Osteocyte (in vitro differentiated cells): Measurements from ENCODE around the gene COX7A1. TPM values are rescaled to one million over a fixed set of nuclear protein-coding genes. Genes with fewer than 3 reads are reported as not detected.
"Not testable (repeated sequence)": the region's sequence is repeated elsewhere in the genome, so short reads cannot be mapped to it uniquely, and the experiment has no call there.

ENCODE experiments used
- DNase-seq: peaks from one replicate; pipeline ENCODE4 v3.0.0; 2021; ENCODE audit warnings: mixed read lengths; ENCODE audit not compliant: unreplicated experiment; ENCODE audit errors: extremely low spot score
- H3K27ac Mint-ChIP-seq: one replicate; pipeline ENCODE4 v1.8.0; 2021; ENCODE audit warnings: mild to moderate bottlenecking, mixed read lengths; ENCODE audit not compliant: unreplicated experiment
- H3K27me3 Mint-ChIP-seq: one replicate; pipeline ENCODE4 v1.8.0; 2021; ENCODE audit warnings: mixed read lengths; ENCODE audit not compliant: unreplicated experiment
- H3K36me3 Mint-ChIP-seq: one replicate; pipeline ENCODE4 v1.8.0; 2021; ENCODE audit warnings: mixed read lengths; ENCODE audit not compliant: unreplicated experiment
- H3K4me1 Mint-ChIP-seq: one replicate; pipeline ENCODE4 v1.8.0; 2021; ENCODE audit warnings: mixed read lengths; ENCODE audit not compliant: unreplicated experiment
- H3K4me3 Mint-ChIP-seq: one replicate; pipeline ENCODE4 v1.8.0; 2021; ENCODE audit warnings: mild to moderate bottlenecking, moderate library complexity, mixed read lengths; ENCODE audit not compliant: unreplicated experiment
- H3K9me3 Mint-ChIP-seq: one replicate; pipeline ENCODE4 v1.8.0; 2021; ENCODE audit warnings: mixed read lengths; ENCODE audit not compliant: unreplicated experiment
- CTCF ChIP-seq: fragments of 200-600 bp; sonication (generic); IDR thresholded peaks from 2 replicates; pipeline ENCODE4 v1.5.0; 2021; ENCODE audit warnings: antibody characterized with exemption, mild to moderate bottlenecking, moderate library complexity
- total RNA-seq: library from RNA; stranded (reverse); gene quantifications from 2 replicates; pipeline ENCODE4 v1.2.1, GENCODE V29; 2021

COX7A1 gene
- total RNA-seq, 1 donor from 2014 or later: not detected

GRCh38 chr19:36183245-36183628 is 31.0 kb upstream of the COX7A1 start:
- H3K27ac Mint-ChIP-seq: no peak overlapping the region

GRCh38 chr19:36182612-36183244 is 30.5 kb upstream of the COX7A1 start:
- no peak for DNase-seq
- H3K4me3 Mint-ChIP-seq: no peak overlapping the region
- H3K4me1 Mint-ChIP-seq: no peaks in the 10 kb centered on the region
- H3K27ac Mint-ChIP-seq: no peak overlapping the region
- TF ChIP-seq CTCF: no peak
- H3K36me3 Mint-ChIP-seq: peaks cover 7% of the 10 kb centered on the region
- no peaks in the 10 kb centered on the region for H3K9me3 Mint-ChIP-seq
- no peaks in the 10 kb centered on the region for H3K27me3 Mint-ChIP-seq

More at GRCh38 chr19:36183245-36183628, 31.0 kb upstream of the COX7A1 start:
- peaks cover 7% of the 10 kb centered on the region for H3K36me3 Mint-ChIP-seq
- H3K4me3 Mint-ChIP-seq: no peak overlapping the region
- DNase-seq: no peak
- no peaks in the 10 kb centered on the region for H3K4me1 Mint-ChIP-seq
- no peaks in the 10 kb centered on the region for H3K9me3 Mint-ChIP-seq
- H3K27me3 Mint-ChIP-seq: no peaks in the 10 kb centered on the region
- TF ChIP-seq CTCF: no peak

- not testable (repeated sequence) for H3K4me1 Mint-ChIP-seq, H3K9me3 Mint-ChIP-seq, H3K27ac Mint-ChIP-seq
Measured at GRCh38 chr19:36179077-36179476, 26.8 kb upstream of the COX7A1 start.

GRCh38 chr19:36173846-36174245 is 21.6 kb upstream of the COX7A1 start:
- not testable (repeated sequence) for DNase-seq, H3K4me1 Mint-ChIP-seq, H3K9me3 Mint-ChIP-seq, H3K27ac Mint-ChIP-seq, H3K36me3 Mint-ChIP-seq, H3K27me3 Mint-ChIP-seq, H3K4me3 Mint-ChIP-seq

More at GRCh38 chr19:36179077-36179476, 26.8 kb upstream of the COX7A1 start:
- not testable (repeated sequence) for H3K27me3 Mint-ChIP-seq, H3K4me3 Mint-ChIP-seq, DNase-seq, H3K36me3 Mint-ChIP-seq

GRCh38 chr19:36172852-36173251 is 20.6 kb upstream of the COX7A1 start:
- Mint-ChIP-seq H3K27me3 (no peaks in the 10 kb centered on the region), H3K9me3 (no peaks in the 10 kb centered on the region), H3K4me1 (peaks cover 3% of the 10 kb centered on the region), H3K27ac (no peak overlapping the region), H3K36me3 (no peaks in the 10 kb centered on the region), H3K4me3 (no peak overlapping the region)
- DNase-seq: no peak
- no peak for TF ChIP-seq CTCF

- TF ChIP-seq CTCF: no peak
- no peaks in the 10 kb centered on the region for H3K9me3 Mint-ChIP-seq
- no peaks in the 10 kb centered on the region for H3K36me3 Mint-ChIP-seq
- no peak for DNase-seq
- no peaks in the 10 kb centered on the region for H3K27me3 Mint-ChIP-seq
- H3K27ac Mint-ChIP-seq: no peak overlapping the region
- no peak overlapping the region for H3K4me3 Mint-ChIP-seq
- H3K4me1 Mint-ChIP-seq: peaks cover 3% of the 10 kb centered on the region
Measured at GRCh38 chr19:36169084-36169760, 17.0 kb upstream of the COX7A1 start.
